Endothelial cell of hepatic sinusoid (primary cell): ENCODE data around the gene TIMM44.

Source experiments
- in situ Hi-C: cut with HindIII; loops from 2 replicates; pipeline ENCODE4 v1.10.0; 2017; ENCODE audit warnings: low sequenced_read_pairs

TIMM44 gene

DNA sequence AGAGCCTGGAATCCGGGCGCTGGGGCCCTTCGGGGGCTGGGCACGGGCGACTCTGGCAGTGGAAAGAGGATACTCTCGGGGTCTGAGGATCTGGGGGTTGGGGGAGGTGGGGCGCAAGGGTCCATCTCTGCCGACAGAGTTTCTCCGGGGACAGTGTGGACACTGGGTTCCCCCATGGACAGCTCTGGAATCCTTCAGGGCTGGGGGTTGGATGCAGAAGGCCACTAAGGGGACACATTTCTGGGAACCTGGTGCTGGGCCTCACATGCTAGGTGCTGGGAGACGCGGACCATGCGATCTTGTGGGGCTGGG is 26.6 kb downstream of the TIMM44 start:
- in situ Hi-C loops, result no loop called here

DNA sequence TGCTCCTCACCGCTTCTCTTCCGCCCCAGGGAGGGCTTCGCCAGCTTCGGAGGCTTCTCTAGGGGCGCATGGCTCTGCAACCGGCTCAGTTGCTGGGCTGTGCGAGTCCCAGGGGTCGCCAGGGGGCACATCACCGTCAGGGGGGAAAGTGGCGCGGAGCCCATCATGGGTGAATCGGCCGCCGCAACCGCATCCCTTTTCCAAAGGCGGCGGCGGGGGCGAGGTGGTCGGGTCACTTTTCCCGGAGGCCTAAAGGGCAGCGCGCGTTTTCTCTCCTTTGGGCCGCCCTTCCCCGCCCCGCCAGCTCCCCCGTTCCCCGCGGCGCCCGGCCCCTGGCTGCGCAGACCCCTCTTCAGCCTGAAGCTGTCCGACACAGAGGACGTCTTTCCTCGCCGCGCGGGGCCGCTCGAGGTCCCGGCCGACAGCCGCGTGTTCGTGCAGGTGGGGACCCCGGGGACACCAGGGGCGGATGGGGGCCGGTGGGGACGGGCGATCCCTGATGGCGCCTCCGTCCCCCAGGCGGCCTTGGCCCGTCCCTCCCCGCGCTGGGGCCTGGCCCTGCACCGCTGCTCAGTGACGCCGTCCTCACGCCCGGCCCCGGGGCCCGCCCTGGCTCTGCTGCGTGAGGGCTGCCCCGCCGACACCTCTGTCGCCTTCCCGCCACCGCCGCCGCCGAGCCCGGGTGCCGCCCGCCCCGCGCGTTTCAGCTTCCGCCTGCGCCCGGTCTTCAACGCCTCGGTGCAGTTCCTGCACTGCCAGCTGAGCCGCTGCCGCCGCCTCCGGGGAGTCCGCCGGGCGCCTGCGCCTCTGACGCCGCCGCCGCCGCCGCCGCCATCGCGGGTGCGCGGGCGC is 27.1 kb downstream of the TIMM44 start:
- in situ Hi-C loops, result no loop called here

DNA sequence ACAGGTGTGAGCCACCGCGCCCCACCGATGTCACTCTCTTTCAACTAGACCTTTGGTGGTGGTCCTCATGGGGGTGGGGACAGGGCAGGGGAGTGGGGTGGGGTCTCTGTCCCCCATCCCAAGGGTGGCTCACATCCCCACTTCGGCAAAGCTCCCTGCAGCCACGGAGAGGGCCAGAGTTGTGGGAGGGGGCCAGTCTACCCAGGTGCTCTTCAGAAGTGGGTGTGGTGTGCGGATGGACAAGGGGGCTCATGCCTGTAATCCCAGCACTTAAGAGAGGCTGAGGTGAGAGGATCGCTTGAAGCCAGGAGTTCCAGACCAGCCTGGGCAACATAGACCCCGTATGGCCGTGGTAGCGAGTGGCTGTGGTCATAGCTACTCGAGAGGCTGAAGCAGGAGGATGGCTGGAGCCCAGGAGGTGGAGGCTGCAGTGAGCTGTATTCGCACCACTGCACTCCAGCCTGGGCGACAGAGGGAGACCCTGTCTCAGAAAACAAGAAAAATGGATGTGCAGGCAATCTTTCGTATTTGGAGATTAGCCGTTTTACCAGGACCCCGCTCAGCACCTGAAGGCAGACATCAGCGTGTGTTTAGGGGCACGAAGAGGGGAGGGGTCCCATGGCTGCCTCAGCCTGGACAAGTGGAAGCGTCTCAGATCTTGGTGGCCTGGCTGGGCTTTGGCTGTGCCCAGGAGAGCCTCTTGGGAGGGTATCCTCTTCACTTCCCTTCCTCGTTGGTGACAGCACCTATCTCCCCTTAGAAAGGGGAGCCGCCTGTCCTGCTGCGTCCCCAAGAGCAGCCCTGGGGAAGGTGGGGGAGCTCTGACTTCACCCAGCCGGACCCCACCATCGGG is 28.0 kb downstream of the TIMM44 start:
- in situ Hi-C loops, result no loop called here

DNA sequence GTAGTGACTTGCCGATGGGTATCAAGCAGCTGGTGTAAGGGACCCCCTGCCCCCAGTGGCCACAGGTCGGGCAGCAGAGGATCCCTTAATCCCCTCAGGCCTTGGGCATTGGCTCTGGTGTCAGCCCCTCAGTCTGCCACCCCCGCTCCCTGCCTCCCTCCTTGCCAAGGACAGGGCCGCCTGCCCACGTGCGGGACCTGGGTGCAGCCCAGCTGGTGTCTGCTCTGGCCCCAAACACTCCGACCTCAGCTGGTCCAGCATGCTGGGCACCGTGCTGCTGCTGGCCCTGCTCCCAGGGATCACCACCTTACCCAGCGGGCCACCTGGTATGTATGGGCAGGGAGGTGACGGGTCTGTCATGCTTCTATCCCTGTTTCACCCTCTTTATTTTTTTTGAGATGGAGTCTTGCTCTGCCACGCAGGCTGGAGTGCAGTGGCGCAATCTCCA is 28.8 kb downstream of the TIMM44 start, which contains the start of gene TGFBR3L:
Gene TGFBR3L (plus strand): TSS at position 233 of the 448 bp plus-strand sequence.
- in situ Hi-C loops, result no loop called here

DNA sequence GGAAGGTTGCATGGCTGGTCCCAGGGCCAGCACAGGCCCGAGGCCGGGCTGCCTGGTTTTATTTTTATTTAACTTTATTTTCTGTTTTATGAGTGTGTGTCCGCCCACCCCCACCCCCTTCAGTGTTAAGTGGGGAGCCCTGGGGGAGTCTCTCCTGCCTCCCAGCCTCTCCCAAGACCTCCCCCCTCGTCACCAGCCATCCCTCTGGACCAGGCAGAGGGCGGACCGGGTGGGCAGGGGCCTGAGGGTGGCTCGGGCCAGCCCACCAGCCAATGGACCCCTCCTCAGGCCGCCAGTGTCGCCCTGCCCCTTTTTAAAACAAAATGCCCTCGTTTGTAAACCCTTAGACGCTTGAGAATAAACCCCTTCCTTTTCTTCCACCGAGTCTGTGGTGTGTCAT is 29.4 kb downstream of the TIMM44 start:
- in situ Hi-C loops, result no loop called here

DNA sequence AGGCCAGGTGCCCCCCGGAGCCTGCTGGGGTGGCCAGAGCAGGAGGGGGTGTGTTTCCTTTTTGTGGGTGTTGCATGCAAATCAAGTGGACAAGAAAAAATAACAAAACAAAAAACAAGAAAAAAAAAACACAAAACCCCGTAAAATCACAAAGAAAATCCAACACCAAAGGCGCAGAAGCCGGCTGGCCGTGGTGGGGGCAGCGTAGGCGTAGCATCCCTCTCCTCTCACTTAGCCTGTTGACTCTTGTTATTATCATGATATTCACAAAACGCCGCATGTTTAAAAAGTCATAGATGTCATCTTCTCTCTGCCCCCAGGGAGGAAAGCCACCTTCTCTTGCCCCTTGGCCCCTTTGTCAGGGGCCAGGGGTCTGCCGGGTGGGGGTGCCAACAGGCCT is 29.8 kb downstream of the TIMM44 start:
- in situ Hi-C loops, result no loop called here

DNA sequence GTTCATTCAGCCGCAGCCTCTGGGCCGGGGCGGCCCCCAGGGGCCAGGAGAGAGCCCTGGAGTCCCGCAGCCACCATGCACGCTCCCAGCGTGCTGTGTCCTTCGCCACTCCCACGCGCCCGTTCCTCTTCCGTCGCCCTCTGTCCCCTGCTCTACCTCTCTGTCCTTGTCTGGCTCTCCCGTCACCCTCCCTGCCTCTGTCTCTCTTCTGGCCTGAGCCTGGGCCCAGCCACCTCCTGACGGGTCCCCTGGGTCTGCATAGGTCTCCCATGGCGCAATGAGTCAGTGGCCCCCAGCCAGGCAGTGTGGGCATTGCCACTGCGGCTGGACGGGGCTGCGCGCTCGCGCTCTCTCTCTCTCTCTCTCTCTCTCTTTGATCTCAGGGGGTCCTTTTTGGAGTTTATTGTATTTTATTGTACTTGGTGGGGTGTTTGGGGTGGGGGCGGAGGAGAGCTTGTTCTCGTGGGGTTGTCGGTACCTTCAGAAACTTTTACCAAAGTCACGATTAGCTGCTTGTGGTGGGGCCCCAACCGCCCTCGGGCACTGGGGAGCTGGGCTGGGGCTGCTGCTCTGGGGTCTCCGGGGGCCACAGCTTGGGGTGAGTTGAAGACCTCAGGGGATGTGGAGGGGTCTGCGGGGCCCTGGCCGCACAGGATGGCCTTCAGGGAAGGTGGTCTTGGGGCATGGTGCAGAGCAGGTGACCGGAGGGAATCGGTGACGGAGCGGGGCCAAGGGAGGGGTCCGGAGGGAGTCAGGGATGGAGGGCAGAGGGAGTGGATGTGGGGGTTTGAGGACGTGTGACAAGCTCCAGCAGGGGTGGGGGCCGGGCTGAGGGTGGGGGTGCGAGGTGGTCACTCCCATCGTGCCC is 30.5 kb downstream of the TIMM44 start:
- in situ Hi-C loops, result no loop called here

DNA sequence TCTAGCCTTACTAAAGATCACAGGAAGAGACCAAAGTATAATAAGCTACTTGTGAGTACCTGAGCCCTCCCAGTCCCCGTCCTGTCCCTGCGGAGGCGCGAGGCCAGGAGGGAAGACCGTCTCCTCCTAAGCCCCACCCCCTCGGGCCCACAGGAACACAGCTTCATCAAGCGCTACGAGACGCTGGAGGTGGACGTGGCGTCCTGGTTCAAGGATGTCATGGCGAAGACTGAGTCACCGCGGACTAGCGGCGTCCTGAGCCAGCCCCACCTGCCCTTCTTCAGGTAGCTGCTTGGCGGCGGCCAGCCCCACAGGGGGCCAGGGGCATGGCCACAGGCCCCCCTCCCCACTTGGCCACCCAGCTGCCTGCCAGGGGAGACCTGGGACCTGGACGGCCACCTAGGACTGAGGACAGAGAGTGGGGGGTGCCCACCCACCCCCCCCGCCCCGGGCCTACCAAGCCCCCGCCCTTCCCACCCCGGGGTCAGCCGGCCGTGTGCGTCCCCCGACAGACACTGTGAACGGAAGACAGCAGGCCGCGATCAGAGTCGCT is 31.2 kb downstream of the TIMM44 start:
- in situ Hi-C loops, result no loop called here

DNA sequence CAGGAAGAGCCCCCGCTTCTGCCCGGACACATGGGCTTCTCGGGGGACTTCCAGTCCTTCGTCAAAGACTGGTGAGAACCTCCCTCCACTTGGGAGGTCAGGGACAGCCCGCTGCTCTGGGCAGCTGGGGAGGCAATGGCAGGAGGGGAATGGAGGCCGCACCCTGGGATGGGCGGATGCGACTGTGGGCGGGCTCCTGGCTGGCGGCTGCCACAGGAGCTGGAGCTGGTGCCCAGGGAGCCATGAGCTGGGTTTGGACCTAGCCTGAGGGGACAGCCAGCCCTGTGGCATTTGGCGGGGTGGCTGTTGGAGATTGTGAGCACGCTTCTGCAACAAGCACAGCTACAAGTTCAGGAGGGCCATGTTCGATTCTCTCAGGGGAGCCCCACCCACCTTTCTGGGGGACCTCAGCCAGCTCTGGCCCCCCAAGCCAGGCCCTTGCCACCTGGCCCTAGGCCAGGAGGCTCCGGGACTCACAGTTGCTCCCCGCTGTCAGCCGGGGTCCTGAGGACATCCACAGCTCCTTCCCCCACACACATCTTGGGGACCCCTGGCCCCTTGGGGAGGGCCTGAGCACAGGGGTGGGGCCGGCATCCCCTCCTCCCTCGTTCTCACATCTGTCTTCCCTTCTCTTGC is 31.8 kb downstream of the TIMM44 start:
- in situ Hi-C loops, result no loop called here

DNA sequence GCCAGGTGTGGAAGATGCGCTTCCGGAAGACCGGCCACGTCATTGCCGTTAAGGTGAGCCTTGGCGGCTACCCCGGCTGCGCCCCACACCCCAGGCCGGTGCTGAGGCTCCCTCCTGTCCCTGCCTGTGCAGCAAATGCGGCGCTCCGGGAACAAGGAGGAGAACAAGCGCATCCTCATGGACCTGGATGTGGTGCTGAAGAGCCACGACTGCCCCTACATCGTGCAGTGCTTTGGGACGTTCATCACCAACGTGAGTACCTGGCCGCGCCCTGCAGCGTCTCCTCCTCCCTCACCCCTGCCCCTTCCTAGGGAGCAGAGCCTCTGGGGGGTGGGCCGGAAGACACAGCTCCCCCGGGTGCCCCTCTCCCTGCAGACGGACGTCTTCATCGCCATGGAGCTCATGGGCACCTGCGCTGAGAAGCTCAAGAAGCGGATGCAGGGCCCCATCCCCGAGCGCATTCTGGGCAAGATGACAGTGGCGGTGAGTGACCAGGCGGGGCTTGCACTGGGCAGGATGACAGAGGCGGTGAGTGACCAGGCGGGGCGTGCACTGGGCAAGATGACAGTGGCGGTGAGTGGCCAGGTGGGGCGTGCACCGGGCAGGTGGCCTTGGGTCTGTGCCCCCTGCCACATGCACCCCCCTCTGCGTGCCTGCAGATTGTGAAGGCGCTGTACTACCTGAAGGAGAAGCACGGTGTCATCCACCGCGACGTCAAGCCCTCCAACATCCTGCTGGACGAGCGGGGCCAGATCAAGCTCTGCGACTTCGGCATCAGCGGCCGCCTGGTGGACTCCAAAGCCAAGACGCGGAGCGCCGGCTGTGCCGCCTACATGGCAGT is 32.9 kb downstream of the TIMM44 start:
- in situ Hi-C loops, result no loop called here

DNA sequence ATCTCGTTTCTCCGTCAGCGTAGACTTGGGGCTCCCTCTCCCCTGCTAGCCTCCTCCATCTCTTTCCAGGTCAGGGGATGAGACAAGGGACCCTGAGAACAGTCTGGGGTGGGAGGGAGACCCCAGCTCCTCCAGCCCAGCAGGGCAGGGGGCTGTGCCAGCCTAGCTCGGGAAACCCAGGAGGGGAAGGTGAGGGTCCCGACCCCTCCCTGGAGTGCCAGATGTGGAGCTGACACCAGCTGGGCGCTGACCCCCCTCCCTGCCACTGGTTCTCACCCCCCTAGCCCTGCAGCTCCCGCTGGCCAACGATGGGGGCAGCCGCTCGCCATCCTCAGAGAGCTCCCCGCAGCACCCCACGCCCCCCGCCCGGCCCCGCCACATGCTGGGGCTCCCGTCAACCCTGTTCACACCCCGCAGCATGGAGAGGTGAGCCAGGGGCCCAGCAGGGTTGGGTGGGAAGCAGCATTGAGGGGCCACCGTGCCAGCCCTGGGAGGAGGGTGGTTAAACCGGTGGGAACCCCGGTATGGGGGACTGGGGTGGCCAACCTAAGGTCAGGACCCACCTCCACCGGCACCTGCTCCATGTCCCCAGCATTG is 33.9 kb downstream of the TIMM44 start:
- in situ Hi-C loops, result no loop called here

DNA sequence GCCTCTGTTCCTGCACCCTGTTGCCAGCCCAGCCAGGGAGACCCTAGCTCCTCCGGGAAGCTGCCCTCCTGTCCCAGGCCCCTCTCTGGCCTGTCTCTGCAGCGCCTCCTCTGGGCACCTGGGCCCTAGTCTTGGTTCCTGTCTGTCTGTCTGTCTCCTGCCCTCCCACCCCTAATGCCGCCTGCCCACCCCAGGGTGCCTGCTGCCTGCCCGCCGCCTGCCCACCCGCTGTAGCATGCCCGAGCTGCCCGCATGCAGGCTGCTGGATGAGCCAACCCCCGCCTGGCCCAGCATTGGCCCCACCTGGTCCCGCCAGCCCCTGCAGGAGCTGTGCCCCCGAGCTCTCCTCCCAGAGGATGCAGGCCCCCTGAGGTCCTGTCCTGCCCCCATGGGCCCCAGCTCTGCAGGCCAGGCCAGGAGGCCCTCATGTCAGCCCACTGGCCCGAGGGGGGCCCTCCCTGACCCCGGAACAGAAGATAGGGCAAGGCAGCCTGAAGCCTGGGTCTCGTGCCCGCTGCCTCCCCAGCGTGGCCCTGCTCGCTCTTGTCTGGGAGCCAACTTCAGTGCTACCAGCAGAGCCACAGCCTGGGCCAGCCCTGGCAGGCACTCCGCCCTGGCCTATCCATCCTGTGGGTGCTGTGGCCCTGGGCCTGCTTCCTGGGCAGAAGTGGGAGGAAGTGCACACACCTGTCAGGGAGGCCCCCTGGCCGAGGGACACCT is 34.6 kb downstream of the TIMM44 start:
- in situ Hi-C loops, result no loop called here

DNA sequence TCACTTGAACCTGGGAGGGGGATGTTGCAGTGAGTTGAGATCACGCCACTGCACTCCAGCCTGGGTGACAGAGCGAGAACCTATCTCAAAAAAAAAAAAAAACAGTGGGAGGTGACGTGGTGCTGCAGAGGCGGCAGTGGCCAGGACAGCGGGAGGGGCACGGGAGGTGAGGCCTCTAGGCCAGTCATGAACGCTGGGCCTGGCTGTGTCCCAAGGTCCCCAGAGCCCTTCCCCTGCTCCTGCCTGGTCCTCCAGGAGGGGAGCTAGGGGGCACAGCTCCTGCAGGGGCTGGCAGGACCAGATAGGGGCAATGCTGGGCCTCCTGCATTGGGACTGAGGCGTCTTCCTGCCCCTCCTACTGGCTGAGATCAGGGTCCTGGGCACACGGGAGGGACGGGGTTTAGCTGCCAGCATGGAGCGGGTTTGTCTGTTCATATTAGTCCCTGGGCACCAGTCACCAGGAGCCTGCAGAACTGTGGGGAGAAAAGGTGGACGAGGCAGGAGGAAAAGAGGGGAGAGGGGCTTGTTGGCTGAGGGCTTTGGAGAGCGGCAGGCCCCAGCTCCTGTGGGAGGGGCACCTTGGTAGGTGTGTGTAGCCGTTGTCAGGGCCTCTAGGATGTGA is 35.3 kb downstream of the TIMM44 start:
- in situ Hi-C loops, result no loop called here

DNA sequence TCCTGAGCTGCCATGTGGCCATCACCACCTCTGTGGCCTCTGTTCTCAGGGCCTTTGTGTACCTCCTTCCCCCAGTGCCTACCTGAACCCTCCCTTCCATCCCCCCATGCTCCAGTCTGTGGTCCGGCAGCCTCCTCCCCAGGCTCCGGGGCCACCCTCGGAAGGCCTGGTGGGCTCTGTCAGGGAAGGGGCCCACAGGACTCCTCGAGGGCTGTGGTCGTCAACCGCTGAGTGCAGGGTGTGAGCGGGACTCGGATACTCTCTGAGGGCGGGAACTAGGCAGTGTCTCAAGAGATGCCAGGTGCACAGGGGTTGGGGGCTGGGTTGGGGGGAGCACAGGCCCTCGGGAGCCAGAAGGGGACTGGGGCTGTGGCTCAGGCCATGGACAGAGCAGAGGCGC is 35.9 kb downstream of the TIMM44 start:
- in situ Hi-C loops, result no loop called here

DNA sequence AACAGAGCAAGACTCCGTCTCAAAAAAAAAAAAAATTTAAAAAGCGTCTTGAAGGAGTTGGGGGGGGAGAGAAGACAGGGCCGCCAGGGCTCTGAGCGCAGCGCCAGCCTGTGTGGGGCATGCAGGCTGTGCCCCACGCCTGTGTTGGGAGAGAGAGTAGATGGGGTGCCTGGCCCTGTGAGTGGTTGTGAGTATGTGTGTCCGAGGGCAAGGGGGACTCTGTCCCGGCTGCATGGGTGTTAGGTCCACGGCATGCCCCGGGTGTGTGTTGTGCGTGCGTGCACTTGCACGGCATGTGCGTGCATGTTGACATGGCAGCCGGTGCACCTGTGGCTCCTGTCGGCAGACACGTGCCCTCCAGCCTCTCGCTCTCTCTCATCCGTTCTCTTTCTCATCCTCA is 36.3 kb downstream of the TIMM44 start:
- in situ Hi-C loops, result no loop called here

DNA sequence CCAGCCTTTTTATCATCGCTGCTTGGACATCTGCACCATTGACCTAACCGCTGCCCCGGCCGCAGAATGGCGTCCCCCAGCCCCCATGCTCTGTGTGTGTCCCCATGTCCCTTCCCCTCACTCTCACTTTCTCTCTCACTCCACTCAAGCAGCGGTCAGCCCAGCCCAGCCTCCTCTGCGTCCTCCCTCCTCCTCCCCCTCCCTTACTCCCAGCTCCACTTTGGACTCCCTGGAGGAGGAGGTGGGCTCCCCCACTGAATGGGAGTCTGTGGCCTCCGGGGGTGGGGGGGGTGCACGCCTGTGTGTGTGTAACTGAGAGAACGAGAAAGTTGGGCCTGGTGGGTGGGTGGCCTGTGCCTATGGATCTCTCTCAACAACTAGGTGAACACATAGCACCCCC is 37.6 kb downstream of the TIMM44 start:
- in situ Hi-C loops, result no loop called here

DNA sequence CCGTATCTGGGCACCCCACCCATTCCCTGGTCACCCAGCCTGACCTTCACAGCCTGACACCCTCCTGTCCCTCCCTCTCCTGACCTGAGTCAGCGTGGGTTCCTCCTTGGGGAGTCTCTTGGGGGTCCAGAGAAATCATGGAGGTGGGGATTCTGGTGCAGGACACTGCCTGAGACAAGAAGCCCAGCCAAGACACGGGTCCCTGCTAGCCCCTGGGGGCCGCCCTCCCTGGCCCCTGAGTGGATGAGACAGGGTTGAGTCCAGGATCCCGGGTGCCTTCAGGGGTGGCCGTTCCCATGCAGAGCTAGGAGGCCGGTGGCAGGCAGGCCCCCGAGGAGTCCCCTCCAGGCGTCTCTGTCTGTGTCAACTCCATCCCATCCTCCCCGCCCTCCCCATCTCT is 38.2 kb downstream of the TIMM44 start:
- in situ Hi-C loops, result no loop called here
